ENCODE data around the gene NABP2. TPM values are rescaled to one million over a fixed set of nuclear protein-coding genes. Genes with fewer than 3 reads are reported as not detected.
A peak's percentile ranks its signal among the peaks of the same experiment; 100 is the strongest.

The NABP2 gene
- polyA plus RNA-seq (2013, experiment 1 of 4), result 52.9 TPM
- 45.3 TPM for polyA plus RNA-seq (2013, experiment 2 of 4)
- 41.9 TPM for polyA plus RNA-seq (2013, experiment 3 of 4)
- 45.6 TPM for polyA plus RNA-seq (2013, experiment 4 of 4)

DNA sequence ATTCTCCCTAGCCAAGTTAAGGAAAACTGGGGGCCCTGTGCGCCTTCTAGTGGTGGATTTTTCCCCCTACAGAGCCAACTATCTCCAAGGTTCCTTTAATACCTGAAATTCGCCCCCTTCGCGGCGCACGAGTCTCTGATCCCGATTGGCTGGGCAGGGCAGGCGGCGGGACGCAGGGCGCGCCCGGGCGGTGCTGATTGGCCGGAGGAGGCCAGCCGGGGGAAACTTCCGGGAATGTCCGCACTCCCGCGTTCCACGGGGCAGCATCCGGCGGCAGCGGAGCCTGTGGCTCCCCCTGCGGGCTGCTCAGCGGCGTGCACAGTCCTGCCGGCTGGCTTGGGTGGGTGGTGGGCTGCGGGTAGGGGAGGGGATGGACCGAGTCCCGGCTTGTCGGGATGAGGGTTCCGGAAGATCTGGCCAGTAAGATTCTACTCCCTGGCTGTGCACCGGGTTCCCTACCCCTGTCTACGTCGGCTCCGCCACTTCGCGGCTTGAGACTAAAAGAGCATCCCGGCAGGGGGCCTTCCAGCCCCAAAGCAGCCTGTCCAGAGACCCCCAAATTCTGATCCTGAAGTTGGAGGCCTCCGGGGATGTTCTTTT lies at the start of gene NABP2:
Gene NABP2, plus strand, starts transcription at position 241 of the 600 bp plus-strand sequence. CDS start 515 bp downstream, outside the sequence.
- Histone ChIP-seq H3K27ac (ENCODE audit: insufficient read depth, low read depth, low read length, poor library complexity, severe bottlenecking) (peak within 1 kb of the TSS; percentile 52), H3K9me3 (ENCODE audit: control insufficient read depth, low read length) (no peaks in the 10 kb centered on the region), H3K4me1 (ENCODE audit: control insufficient read depth, insufficient read depth, low read length) (peaks cover 4% of the 10 kb centered on the region), H3K27me3 (ENCODE audit: control insufficient read depth, insufficient read depth, low read length, poor library complexity, severe bottlenecking) (no peaks in the 10 kb centered on the region), H3K4me3 (ENCODE audit: insufficient read depth, low read depth, low read length) (peak within 1 kb of the TSS; percentile 55), H3K36me3 (ENCODE audit: control insufficient read depth, insufficient read depth, low read length) (no peaks in the 10 kb centered on the region)
- WGBS, 2 experiments, result 3% methylated on average over 41 of the region's 41 CpGs

DNA sequence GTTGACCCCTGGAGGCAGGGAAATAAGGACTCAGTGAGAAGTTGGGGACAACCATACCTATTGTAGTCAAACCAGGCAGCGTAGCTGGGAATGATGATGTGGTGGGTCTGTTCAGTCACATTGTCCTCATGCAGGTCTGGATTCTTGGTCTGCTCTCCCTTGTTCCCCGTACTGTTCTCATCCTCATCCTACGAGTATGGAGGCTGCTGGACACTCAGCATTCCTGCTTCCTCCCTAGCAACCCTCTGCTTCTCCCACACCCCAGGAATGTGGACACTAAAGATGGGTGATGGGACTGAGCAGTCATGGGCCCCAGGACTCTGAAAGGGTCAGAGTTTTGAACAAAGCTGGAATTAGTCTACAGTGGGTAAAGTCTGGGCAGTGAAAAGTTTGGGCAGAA lies 45.8 kb upstream of the NABP2 start:
- 91 to 95% methylated on average over 3 of the region's 3 CpGs for WGBS, 2 experiments
- Histone ChIP-seq H3K4me3 (ENCODE audit: insufficient read depth, low read depth, low read length) (no peak overlapping the region), H3K27me3 (ENCODE audit: control insufficient read depth, insufficient read depth, low read length, poor library complexity, severe bottlenecking) (no peaks in the 10 kb centered on the region), H3K27ac (ENCODE audit: insufficient read depth, low read depth, low read length, poor library complexity, severe bottlenecking) (peak overlapping the region; percentile 18), H3K36me3 (ENCODE audit: control insufficient read depth, insufficient read depth, low read length) (peaks cover 71% of the 10 kb centered on the region), H3K4me1 (ENCODE audit: control insufficient read depth, insufficient read depth, low read length) (no peaks in the 10 kb centered on the region), H3K9me3 (ENCODE audit: control insufficient read depth, low read length) (no peaks in the 10 kb centered on the region)

DNA sequence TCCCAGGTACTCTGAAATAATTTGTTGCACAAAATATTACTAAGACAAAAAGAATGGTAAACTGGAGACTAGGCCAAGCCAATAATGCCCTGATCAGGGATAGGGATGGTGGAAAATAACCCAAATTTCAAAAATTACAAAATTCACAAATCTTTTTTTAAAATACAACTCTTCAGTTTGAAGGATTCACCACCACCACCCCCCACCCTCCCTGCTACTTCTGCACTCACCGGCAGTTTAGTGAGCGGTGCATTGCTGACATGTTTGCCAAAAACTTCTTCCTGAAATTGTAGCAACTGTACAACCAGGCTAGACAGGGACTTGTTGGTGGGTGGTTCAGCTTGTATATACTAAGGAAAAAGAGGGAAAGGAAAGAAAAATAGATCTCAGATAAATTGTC lies 37.2 kb upstream of the NABP2 start:
- Histone ChIP-seq H3K4me3 (ENCODE audit: insufficient read depth, low read depth, low read length) (no peak overlapping the region), H3K36me3 (ENCODE audit: control insufficient read depth, insufficient read depth, low read length) (peaks cover 37% of the 10 kb centered on the region)
- WGBS, 2 experiments, result 95 to 100% methylated on average over 2 of the region's 2 CpGs

DNA sequence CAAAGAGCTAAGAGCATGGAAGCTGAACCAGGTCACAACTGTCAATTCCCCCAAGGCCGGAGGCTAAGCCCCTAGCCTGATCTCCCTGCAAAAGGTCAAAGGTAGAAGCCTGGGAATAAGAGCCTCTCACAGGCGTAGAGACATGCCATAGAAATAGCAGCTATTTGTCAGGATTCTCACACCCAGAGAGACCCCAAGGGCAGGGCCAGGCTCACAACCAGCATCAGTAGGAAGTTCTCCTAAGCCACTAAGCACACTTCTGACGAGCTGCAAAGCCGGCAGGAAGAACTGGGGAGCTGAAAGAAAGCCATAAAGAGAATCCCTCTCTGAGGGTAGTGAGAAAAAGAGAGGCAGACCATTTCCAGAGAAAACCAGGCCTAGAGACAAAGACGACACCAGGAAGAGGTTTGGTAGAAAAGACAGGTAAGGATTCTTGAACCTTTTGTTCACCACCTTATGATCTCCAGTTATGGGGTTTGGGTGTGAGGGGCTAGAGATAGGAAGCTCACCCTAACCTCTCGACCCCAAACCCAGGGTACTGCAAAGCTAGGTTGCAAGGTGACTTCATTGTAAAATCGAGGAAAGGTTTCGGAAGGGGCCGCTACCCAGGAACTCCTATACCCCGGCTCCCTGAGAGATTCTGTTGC lies 35.9 kb upstream of the NABP2 start:
- no peaks in the 10 kb centered on the region for H3K9me3 ChIP-seq (ENCODE audit: control insufficient read depth, low read length)
- WGBS, 2 experiments, result 12 to 15% methylated on average over 9 to 10 of the region's 10 CpGs
- H3K36me3 ChIP-seq (ENCODE audit: control insufficient read depth, insufficient read depth, low read length), result peaks cover 29% of the 10 kb centered on the region
- H3K27me3 ChIP-seq (ENCODE audit: control insufficient read depth, insufficient read depth, low read length, poor library complexity, severe bottlenecking), result no peaks in the 10 kb centered on the region
- peak overlapping the region; percentile 95 for H3K4me3 ChIP-seq (ENCODE audit: insufficient read depth, low read depth, low read length)
- H3K27ac ChIP-seq (ENCODE audit: insufficient read depth, low read depth, low read length, poor library complexity, severe bottlenecking), result peak overlapping the region; percentile 92
- peaks cover 8% of the 10 kb centered on the region for H3K4me1 ChIP-seq (ENCODE audit: control insufficient read depth, insufficient read depth, low read length)

More for the DNA sequence above, 37.2 kb upstream of the NABP2 start:
- Histone ChIP-seq H3K27me3 (ENCODE audit: control insufficient read depth, insufficient read depth, low read length, poor library complexity, severe bottlenecking) (no peaks in the 10 kb centered on the region), H3K27ac (ENCODE audit: insufficient read depth, low read depth, low read length, poor library complexity, severe bottlenecking) (no peak overlapping the region), H3K9me3 (ENCODE audit: control insufficient read depth, low read length) (no peaks in the 10 kb centered on the region), H3K4me1 (ENCODE audit: control insufficient read depth, insufficient read depth, low read length) (peaks cover 8% of the 10 kb centered on the region)

DNA sequence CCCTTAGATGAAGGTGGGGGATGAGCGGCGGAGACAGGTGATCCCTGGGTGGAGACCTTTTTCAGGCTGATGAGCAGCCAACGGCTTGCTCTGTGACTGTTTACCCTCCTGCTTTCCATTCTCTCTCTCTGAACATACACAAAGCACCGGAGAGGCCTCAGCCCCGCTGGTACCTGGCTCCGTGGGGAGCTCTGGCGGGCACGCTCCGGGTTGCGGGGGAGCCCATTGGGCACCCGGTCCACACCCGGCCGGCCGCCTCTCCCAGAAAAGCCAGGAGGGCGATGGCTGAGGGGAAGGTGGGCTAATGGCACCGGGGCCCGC lies 35.4 kb upstream of the NABP2 start:
- WGBS, 2 experiments, result 0% methylated on average over 17 of the region's 17 CpGs
- peak overlapping the region; percentile 92 for H3K27ac ChIP-seq (ENCODE audit: insufficient read depth, low read depth, low read length, poor library complexity, severe bottlenecking)
- H3K9me3 ChIP-seq (ENCODE audit: control insufficient read depth, low read length), result no peaks in the 10 kb centered on the region

DNA sequence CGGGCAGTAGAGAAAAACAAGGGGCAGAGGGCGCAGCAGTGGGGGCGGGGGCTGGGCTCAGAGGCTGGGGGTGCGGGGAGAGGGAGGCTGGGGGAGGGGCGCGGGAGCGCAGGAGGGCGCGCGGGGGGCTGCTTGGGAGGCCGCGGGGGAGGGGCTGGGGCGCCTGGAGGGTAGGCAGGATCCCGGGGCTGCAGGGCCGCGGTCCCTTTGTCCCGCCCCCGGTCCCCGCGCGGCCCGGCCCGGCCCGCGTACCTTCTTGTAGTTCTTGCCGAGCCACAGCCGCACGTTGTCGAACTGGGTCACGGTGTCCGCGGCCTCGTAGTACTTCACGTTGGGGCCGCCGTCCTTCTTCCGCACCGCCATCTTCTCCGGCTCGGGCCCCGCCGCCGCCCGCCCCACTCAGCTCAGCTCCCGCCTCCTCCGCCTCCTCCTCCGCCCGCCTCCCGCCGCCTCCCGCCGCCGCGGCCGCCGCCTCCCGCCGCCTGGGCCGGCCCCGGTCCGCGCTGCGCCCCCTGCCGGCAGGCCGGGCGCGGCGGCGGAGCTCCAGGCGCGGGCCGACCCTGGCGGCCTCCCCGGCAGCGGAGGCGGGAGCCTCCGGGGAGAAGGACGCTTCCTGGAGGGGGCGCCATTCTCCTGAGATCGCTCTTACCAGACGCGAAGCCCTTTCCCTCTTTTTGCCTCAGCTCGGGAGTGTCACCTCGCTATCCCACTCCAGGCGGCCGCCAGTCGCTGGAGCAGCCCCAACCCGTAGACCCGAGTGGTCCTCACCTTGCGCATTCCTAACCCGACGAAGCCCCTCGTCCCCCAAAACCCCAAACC lies 34.8 kb upstream of the NABP2 start, which contains the start of gene SMARCC2:
Gene SMARCC2, minus strand, starts transcription at position 385 of the 819 bp plus-strand sequence. Its CDS starts 22 bp downstream, at position 363.
- Histone ChIP-seq H3K27me3 (ENCODE audit: control insufficient read depth, insufficient read depth, low read length, poor library complexity, severe bottlenecking) (no peaks in the 10 kb centered on the region), H3K4me3 (ENCODE audit: insufficient read depth, low read depth, low read length) (peak within 1 kb of the TSS; percentile 95), H3K36me3 (ENCODE audit: control insufficient read depth, insufficient read depth, low read length) (peaks cover 18% of the 10 kb centered on the region), H3K27ac (ENCODE audit: insufficient read depth, low read depth, low read length, poor library complexity, severe bottlenecking) (peak within 1 kb of the TSS; percentile 92), H3K9me3 (ENCODE audit: control insufficient read depth, low read length) (no peaks in the 10 kb centered on the region), H3K4me1 (ENCODE audit: control insufficient read depth, insufficient read depth, low read length) (peaks cover 8% of the 10 kb centered on the region)
- WGBS, 2 experiments, result 0% methylated on average over 93 of the region's 93 CpGs

More for the DNA sequence above, 35.4 kb upstream of the NABP2 start:
- Histone ChIP-seq H3K4me1 (ENCODE audit: control insufficient read depth, insufficient read depth, low read length) (peaks cover 8% of the 10 kb centered on the region), H3K27me3 (ENCODE audit: control insufficient read depth, insufficient read depth, low read length, poor library complexity, severe bottlenecking) (no peaks in the 10 kb centered on the region), H3K4me3 (ENCODE audit: insufficient read depth, low read depth, low read length) (peak overlapping the region; percentile 95), H3K36me3 (ENCODE audit: control insufficient read depth, insufficient read depth, low read length) (peaks cover 24% of the 10 kb centered on the region)

DNA sequence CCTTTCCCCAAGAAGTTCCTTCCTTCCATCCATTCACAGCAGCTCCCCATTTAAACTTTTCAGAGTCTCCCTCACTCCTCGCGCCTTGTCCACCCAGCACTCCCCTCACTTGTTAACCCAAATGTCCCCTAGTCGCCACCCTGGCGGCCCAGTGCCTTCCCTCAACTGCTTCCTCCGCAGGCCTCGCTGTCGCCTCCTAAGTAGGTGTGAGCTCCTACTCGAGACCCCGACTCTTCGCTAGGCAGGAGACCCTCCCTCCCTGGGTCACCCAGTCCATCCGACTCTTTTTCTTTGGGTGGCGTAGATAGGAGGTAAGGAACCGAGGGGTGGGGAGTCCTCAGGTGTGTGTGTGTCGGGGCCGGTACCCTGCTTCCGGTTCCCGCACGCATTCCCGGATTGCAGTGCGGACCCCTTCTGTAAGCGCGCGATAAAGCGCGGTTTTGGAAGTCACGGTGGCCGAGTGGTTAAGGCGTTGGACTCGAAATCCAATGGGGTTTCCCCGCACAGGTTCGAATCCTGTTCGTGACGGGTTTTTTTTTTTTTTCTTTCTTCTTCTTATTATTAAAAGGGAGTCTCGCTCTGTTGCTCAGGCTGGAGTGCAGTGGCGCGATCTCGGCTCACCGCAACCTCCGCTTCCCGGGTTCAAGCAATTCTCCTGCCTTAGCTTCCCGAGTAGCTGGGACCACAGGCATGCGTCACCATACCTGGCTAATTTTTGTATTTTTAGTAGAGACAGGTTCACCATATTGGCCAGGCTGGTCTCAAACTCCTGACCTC lies 34.0 kb upstream of the NABP2 start:
- H3K27me3 ChIP-seq (ENCODE audit: control insufficient read depth, insufficient read depth, low read length, poor library complexity, severe bottlenecking), result no peaks in the 10 kb centered on the region
- 3 to 4% methylated on average over 42 of the region's 42 CpGs for WGBS, 2 experiments
- H3K27ac ChIP-seq (ENCODE audit: insufficient read depth, low read depth, low read length, poor library complexity, severe bottlenecking), result peak overlapping the region; percentile 58
- no peaks in the 10 kb centered on the region for H3K9me3 ChIP-seq (ENCODE audit: control insufficient read depth, low read length)
- peaks cover 11% of the 10 kb centered on the region for H3K36me3 ChIP-seq (ENCODE audit: control insufficient read depth, insufficient read depth, low read length)
- H3K4me1 ChIP-seq (ENCODE audit: control insufficient read depth, insufficient read depth, low read length), result peaks cover 8% of the 10 kb centered on the region
- peak overlapping the region; percentile 95 for H3K4me3 ChIP-seq (ENCODE audit: insufficient read depth, low read depth, low read length)

DNA sequence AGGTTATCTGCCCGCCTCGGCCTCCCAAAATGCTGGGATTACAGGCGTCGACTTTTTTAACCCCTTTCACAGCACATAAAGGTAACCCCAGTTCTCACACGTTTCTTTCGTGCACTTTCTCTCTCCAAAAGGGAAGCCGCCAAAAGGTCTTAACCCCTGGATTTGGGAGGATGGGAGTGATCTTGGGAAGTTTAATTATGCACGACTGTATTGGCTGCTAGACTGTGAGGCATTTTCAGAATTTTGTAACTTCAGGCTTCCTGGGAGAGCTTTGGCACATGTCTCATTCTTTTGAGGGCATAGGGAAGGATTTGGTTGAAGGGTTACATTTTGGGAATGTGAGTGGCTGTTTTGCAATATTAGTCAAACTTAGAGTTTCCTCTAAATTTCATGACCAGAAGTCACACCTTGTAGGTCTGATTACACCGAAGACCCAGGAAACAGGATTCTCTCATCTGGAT lies 33.4 kb upstream of the NABP2 start:
- Histone ChIP-seq H3K36me3 (ENCODE audit: control insufficient read depth, insufficient read depth, low read length) (peaks cover 11% of the 10 kb centered on the region), H3K9me3 (ENCODE audit: control insufficient read depth, low read length) (no peaks in the 10 kb centered on the region), H3K27me3 (ENCODE audit: control insufficient read depth, insufficient read depth, low read length, poor library complexity, severe bottlenecking) (no peaks in the 10 kb centered on the region), H3K27ac (ENCODE audit: insufficient read depth, low read depth, low read length, poor library complexity, severe bottlenecking) (no peak overlapping the region), H3K4me1 (ENCODE audit: control insufficient read depth, insufficient read depth, low read length) (peaks cover 8% of the 10 kb centered on the region), H3K4me3 (ENCODE audit: insufficient read depth, low read depth, low read length) (peak overlapping the region; percentile 95)
- WGBS, 2 experiments, result 40 to 43% methylated on average over 9 of the region's 9 CpGs

DNA sequence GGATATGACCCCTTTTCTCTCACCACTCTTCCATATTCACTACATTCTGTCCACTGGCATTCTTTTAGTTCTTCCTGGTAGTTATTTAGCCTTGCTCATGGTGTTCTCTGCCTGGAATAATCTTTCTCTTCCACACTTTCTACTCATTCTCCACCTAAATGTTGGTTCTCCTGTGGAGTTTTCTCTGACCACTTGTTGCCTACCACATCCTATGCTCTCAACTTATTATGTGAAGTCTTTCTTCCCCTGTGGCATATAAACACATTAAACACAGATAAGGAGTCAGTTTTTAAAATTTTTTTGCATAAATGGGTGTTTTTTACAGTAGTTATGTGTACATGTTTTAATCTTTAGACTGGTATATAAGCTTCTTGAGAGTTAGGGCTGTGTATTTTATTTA lies 31.6 kb upstream of the NABP2 start:
- no peak overlapping the region for H3K4me3 ChIP-seq (ENCODE audit: insufficient read depth, low read depth, low read length)
- no peaks in the 10 kb centered on the region for H3K9me3 ChIP-seq (ENCODE audit: control insufficient read depth, low read length)
- H3K36me3 ChIP-seq (ENCODE audit: control insufficient read depth, insufficient read depth, low read length), result no peaks in the 10 kb centered on the region
- no peak overlapping the region for H3K27ac ChIP-seq (ENCODE audit: insufficient read depth, low read depth, low read length, poor library complexity, severe bottlenecking)
- H3K4me1 ChIP-seq (ENCODE audit: control insufficient read depth, insufficient read depth, low read length), result peaks cover 5% of the 10 kb centered on the region
- H3K27me3 ChIP-seq (ENCODE audit: control insufficient read depth, insufficient read depth, low read length, poor library complexity, severe bottlenecking), result no peaks in the 10 kb centered on the region
